ENCODE measurements around the gene LAIR2.
A peak's percentile ranks its signal among the peaks of the same experiment; 100 is the strongest.
"Not testable (repeated sequence)": the region's sequence is repeated elsewhere in the genome, so short reads cannot be mapped to it uniquely, and the experiment has no call there.

The LAIR2 gene

GRCh38 chr19:54505542-54505941, 2.9 kb downstream of the LAIR2 start:
- not testable (repeated sequence) for DNase-seq

DNA sequence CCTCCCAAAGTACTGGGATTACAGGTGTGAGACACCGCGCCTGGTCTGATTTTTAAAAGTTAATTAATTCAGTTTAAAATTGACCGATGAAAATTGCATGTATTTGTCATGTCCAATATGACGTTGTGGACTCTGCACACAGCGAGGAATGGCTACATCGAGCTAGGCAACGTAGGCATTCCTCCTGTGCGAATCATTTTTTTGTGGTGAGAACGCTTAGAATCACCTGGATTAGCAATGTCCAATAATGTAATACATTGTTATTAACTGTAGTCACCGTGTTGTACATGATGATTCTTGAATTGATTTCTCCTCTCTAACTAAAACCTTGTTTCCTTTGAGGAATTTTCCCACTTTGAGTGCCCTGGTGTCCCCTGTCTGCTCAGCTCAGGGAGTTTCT, 3.4 kb downstream of the LAIR2 start:
- Mint-ChIP-seq H3K27me3 (peaks cover 47% of the 10 kb centered on the region), H3K4me1 (peaks cover 32% of the 10 kb centered on the region), H3K27ac (no peak overlapping the region), H3K9me3 (no peaks in the 10 kb centered on the region), H3K4me3 (no peak overlapping the region)
- no peak for ATAC-seq
- no peak for DNase-seq

More at GRCh38 chr19:54505542-54505941, 2.9 kb downstream of the LAIR2 start:
- ATAC-seq, H3K27ac Mint-ChIP-seq, H3K4me3 Mint-ChIP-seq, H3K9me3 Mint-ChIP-seq: not testable (repeated sequence)
- Mint-ChIP-seq H3K27me3 (peaks cover 52% of the 10 kb centered on the region), H3K4me1 (peaks cover 32% of the 10 kb centered on the region)

DNA sequence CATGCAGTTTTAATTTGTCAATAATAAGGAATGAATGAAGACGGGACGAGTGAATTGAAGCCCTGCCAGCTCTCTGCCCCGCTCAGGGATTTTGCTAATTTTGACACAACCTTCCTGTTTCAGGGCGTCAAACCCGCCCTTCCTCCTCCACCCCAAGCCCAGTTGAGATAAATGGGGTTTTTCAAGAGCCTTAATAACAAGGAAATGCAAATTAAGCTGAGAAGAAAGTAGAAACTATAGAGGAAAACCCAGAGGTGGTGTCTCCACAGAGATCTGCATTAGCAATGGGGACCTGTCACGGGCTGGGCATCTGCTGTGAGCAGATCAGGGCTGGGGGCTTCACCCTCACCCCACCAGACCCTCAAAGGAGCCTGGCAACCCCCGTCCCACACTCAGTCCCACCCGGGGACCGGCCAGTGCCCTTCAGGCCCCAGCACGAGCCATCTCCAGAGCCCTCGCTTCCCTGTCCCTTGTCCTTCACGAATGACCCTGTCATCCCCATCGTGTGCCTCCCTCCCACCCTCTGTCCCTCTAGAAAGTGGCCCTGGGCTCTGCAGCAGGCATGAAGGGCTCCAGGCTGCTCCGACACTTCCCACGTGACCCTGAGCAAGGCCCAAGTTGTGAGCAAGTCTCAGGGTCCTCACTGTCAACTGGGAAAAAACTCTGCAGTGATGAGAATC, 4.5 kb downstream of the LAIR2 start:
- peaks cover 32% of the 10 kb centered on the region for H3K4me1 Mint-ChIP-seq
- peaks cover 50% of the 10 kb centered on the region for H3K27me3 Mint-ChIP-seq
- H3K4me3 Mint-ChIP-seq, result peak overlapping the region in 1 of 2 donors; percentile 36
- peak; percentile 62 for ATAC-seq
- not testable (repeated sequence) for H3K9me3 Mint-ChIP-seq, DNase-seq, H3K27ac Mint-ChIP-seq

GRCh38 chr19:54507824-54508223, 5.2 kb downstream of the LAIR2 start:
- ATAC-seq, result no peak
- Mint-ChIP-seq H3K27ac (no peak overlapping the region), H3K4me3 (no peak overlapping the region), H3K27me3 (peaks cover 57% of the 10 kb centered on the region), H3K4me1 (peaks cover 27% of the 10 kb centered on the region), H3K9me3 (no peaks in the 10 kb centered on the region)
- no peak for DNase-seq

- DNase-seq, ATAC-seq, H3K27ac Mint-ChIP-seq: not testable (repeated sequence)
Measured at GRCh38 chr19:54508487-54508886, 5.9 kb downstream of the LAIR2 start.

DNA sequence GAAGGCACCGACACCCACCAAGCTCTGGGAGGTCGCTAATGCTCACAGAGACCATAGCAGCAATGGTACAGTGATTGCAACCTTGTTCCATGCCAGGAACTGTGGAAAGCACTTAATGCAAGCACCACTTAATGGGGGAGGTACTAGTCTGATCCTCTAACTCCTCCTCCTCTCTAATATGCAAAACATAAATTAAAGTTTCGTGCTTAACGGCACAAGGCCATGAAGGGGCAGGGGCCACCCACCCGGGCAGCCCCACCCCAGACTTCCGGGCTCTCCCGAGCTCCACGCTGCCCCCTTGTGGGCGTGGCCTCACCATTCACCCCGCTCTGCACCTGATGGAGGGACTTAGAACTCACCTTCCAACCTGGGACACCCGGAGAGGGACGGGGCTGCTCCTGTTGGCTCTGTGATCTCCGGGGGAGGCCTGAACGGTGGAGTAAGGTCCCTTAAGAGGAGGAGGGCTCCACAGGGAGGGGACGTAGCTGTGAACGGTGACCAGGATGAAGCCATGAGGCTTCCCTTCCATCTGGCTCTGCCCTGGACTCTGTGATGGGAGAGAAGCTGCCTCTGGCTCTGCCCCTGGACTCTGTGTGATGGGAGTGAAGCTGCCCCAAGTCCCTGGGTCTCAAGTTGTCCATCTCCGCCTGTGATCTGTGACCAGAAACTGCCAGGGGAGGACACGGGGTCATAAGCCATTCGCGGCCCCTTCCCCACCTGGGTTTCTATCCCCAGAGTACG, 6.7 kb downstream of the LAIR2 start:
- Mint-ChIP-seq H3K4me3 (peak overlapping the region in 1 of 2 donors; percentile 41), H3K4me1 (peaks cover 26% of the 10 kb centered on the region), H3K27me3 (peaks cover 62% of the 10 kb centered on the region)
- DNase-seq, H3K27ac Mint-ChIP-seq, H3K9me3 Mint-ChIP-seq: not testable (repeated sequence)
- ATAC-seq, result peak; percentile 64

More at GRCh38 chr19:54508487-54508886, 5.9 kb downstream of the LAIR2 start:
- H3K9me3 Mint-ChIP-seq, H3K4me3 Mint-ChIP-seq: not testable (repeated sequence)
- Mint-ChIP-seq H3K27me3 (peaks cover 63% of the 10 kb centered on the region), H3K4me1 (peaks cover 26% of the 10 kb centered on the region)

DNA sequence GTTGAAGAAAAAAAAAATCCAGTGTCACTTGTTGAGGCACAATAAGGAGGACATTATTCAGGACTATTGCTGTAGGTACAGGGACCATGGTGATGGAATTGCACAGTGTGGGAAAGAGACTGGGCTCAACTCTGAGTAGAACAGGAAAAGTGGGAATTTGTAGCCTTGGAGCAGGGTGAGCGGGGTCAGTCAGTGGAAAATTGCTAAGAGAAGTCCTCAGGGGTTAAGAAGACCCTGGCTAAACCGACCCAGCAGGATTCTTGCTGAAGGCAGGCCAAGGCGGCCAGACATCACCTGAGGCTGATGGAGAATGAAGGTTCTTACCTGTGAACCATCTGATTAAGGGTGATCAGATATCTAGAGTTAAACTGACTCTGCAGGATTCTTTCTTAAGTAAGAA, 12.5 kb downstream of the LAIR2 start:
- peaks cover 4 to 19% of the 10 kb centered on the region in 2 donors for H3K9me3 Mint-ChIP-seq
- ATAC-seq, result no peak
- H3K27me3 Mint-ChIP-seq, result peaks cover 48% of the 10 kb centered on the region
- no peak overlapping the region for H3K4me3 Mint-ChIP-seq
- no peak overlapping the region for H3K27ac Mint-ChIP-seq
- H3K4me1 Mint-ChIP-seq, result peaks cover 26% of the 10 kb centered on the region
- no peak for DNase-seq

DNA sequence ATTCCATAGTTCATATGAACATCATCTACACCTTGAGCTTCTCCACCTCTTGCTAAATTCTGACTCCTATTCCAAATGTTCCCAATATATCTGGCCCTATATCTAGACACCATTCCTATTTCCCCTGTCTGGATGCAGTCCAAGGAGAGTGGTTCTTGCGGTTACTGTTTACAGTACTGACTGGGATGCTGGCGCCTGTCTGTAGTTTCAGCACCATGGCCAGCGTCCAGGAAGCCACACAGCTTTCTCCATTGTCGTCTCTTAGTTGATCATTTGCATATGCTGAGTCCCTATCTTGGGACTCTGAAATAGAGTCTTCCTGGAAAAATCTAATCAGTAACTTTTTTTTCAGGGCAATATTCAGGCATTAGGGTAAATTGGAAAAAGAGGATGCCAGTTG, 14.9 kb downstream of the LAIR2 start:
- DNase-seq (peak; percentile 26 to 41), ATAC-seq (no peak)
- Mint-ChIP-seq H3K4me1 (peaks cover 49% of the 10 kb centered on the region), H3K4me3 (no peak overlapping the region), H3K27ac (no peak overlapping the region), H3K27me3 (peaks cover 42% of the 10 kb centered on the region), H3K9me3 (peaks cover 4 to 19% of the 10 kb centered on the region in 2 donors)

DNA sequence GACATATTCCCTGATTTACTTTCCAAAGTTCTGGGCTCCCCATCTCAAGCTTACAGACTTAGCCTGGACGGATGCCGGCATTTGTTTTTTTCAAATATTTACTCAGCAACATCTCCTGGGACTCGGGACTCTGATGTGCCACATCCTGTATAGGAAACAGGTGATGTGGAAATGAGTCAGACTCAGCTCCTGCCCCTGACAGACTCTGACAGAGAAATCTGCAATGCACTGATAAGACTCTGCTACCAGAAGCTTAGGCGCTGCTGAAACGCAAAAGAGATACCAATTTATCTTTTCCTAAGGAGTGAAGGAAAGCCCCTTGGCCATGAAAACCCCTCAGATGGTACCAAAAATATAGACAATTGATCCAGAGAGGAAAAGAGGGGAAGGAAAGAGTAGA, 16.2 kb downstream of the LAIR2 start:
- peak overlapping the region; percentile 65 to 66 for H3K4me3 Mint-ChIP-seq
- peaks cover 4 to 19% of the 10 kb centered on the region in 2 donors for H3K9me3 Mint-ChIP-seq
- H3K27ac Mint-ChIP-seq, result peak overlapping the region; percentile 49 to 61
- peaks cover 62% of the 10 kb centered on the region for H3K4me1 Mint-ChIP-seq
- peak; percentile 90 for ATAC-seq
- H3K27me3 Mint-ChIP-seq, result peaks cover 30% of the 10 kb centered on the region
- peak; percentile 27 to 49 for DNase-seq

GRCh38 chr19:54521022-54521859, 18.6 kb downstream of the LAIR2 start:
- H3K4me1 Mint-ChIP-seq, result peaks cover 62% of the 10 kb centered on the region
- ATAC-seq, result peak; percentile 43
- peaks cover 21% of the 10 kb centered on the region for H3K27me3 Mint-ChIP-seq
- H3K27ac Mint-ChIP-seq, result no peak overlapping the region
- H3K4me3 Mint-ChIP-seq, result peak overlapping the region; percentile 48 to 52
- H3K9me3 Mint-ChIP-seq, result peaks cover 4 to 7% of the 10 kb centered on the region in 2 donors
- DNase-seq, result no peak

DNA sequence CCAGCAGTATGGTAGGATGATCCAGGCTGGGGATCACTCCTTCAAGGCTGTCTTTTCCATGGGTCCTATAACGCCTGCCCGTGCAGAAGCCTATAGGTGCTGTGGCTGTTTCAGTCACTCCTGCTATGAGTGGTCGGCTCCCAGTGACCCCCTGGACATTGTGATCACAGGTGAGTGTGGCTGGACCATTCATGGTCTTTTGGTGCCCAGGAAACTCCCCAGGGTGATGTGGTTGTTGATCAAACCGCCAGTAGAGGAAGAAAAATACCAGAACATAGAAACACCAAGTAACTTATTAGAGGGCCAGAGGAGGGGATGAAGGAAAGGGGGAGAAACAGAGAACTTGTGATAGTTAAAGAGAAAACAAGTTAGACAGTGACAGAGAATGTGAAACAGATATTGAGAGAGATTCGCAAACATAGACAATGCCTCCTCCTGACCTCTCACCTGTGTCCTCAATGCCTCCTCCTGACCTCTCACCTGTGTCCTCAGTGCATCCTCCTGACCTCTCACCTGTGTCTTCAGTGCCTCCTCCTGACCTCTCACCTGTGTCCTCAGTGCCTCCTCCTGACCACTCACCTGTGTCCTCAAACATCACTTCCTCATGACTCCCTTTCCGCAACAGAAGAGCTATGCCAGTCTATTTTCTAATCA, 19.4 kb downstream of the LAIR2 start:
- peak overlapping the region in 1 of 2 donors; percentile 49 for H3K27ac Mint-ChIP-seq
- H3K9me3 Mint-ChIP-seq, result peaks cover 4 to 9% of the 10 kb centered on the region in 2 donors
- H3K4me1 Mint-ChIP-seq, result peaks cover 62% of the 10 kb centered on the region
- no peak for DNase-seq
- peak overlapping the region; percentile 48 to 52 for H3K4me3 Mint-ChIP-seq
- peaks cover 21% of the 10 kb centered on the region for H3K27me3 Mint-ChIP-seq
- ATAC-seq, result no peak

DNA sequence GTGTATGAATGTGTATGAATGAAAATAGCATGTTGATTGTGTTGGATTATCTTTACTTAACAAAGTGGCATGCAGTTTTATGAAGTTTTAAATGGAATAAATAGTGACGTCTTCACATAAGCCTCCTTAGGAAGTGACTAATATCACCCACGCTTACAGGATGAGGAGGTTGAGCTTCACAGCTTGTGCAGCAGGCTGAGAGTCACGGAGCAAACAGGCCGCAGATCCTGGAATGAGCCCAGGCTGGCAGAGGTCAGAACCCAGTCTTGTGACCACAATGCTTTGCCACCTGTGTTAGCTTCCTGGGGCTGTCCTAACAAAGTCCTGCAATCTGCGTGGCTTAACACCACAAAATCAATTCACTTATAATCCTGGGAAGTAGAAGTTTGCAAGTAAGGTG, 20.8 kb downstream of the LAIR2 start:
- ATAC-seq, result peak; percentile 85
- Mint-ChIP-seq H3K9me3 (peaks cover 0 to 8% of the 10 kb centered on the region in 2 donors), H3K27ac (no peak overlapping the region), H3K4me3 (peak overlapping the region; percentile 2 to 52), H3K4me1 (peaks cover 53% of the 10 kb centered on the region), H3K27me3 (peaks cover 19% of the 10 kb centered on the region)
- peak in 1 of 2 donors; percentile 62 for DNase-seq

- Mint-ChIP-seq H3K9me3 (peaks cover 0 to 8% of the 10 kb centered on the region in 2 donors), H3K4me3 (no peak overlapping the region), H3K27me3 (peaks cover 37% of the 10 kb centered on the region), H3K27ac (no peak overlapping the region), H3K4me1 (peaks cover 41% of the 10 kb centered on the region)
- DNase-seq (no peak), ATAC-seq (no peak)
Measured at GRCh38 chr19:54525636-54526035, 23.0 kb downstream of the LAIR2 start.

DNA sequence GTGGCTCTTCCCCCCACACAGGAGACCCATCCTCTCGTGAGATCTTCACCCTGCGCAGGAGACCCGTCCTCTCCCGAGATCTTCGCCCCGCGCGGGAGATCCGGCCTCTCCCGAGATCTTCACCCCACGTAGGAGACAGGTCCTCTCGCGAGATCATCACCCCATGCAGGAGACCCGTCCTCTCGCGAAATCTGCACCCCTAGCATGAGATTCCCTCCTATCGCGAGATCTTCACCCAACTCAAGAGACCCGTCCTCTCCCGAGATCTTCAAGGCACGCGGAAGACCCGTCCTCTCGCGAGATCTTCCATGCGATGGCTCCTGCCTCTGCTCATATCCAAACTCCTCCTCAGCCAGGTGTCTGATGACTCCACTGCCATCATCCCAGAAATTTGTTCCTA, 24.3 kb downstream of the LAIR2 start:
- DNase-seq (no peak), ATAC-seq (no peak)
- peaks cover 33% of the 10 kb centered on the region for H3K4me1 Mint-ChIP-seq
- no peak overlapping the region for H3K4me3 Mint-ChIP-seq
- H3K27me3 Mint-ChIP-seq, result peaks cover 50% of the 10 kb centered on the region
- no peak overlapping the region for H3K27ac Mint-ChIP-seq
- H3K9me3 Mint-ChIP-seq, result peaks cover 0 to 8% of the 10 kb centered on the region in 2 donors

- DNase-seq (no peak), ATAC-seq (no peak)
- peaks cover 0 to 8% of the 10 kb centered on the region in 2 donors for H3K9me3 Mint-ChIP-seq
- H3K27me3 Mint-ChIP-seq, result peaks cover 73% of the 10 kb centered on the region
- H3K4me3 Mint-ChIP-seq, result no peak overlapping the region
- no peak overlapping the region for H3K27ac Mint-ChIP-seq
- peaks cover 35% of the 10 kb centered on the region for H3K4me1 Mint-ChIP-seq
Measured at GRCh38 chr19:54530866-54531265, 28.2 kb downstream of the LAIR2 start.
